GM10248 (cell line): Measurements from ENCODE around the gene ZBTB4.

Experiments
- CTCF ChIA-PET: fragments of 300-600 bp; sonication (Branson Sonifier 250); formaldehyde crosslinking; extraction: SDS; loops from one replicate; lab custom pipeline; 2021; ENCODE audit warnings: antibody characterized with exemption; lab: Yijun Ruan, JAX
- POLR2A ChIA-PET: fragments of 350-650 bp; sonication (Branson Sonifier 250); formaldehyde crosslinking; extraction: SDS; loops from one replicate; lab custom pipeline; 2020; ENCODE audit warnings: antibody characterized with exemption; lab: Yijun Ruan, JAX
- DNase-seq: peaks from one replicate; pipeline ENCODE4 v3.0.0; 2012; ENCODE audit errors: extremely low spot score
- TF ChIP-seq, protein P1 (sequence below): IDR thresholded peaks from 2 replicates; pipeline ENCODE4 v1.5.1; 2012; ENCODE audit warnings: mild to moderate bottlenecking, low read depth; ENCODE audit errors: extremely low read depth, missing control alignments, control extremely low read depth

Gene ZBTB4

DNA sequence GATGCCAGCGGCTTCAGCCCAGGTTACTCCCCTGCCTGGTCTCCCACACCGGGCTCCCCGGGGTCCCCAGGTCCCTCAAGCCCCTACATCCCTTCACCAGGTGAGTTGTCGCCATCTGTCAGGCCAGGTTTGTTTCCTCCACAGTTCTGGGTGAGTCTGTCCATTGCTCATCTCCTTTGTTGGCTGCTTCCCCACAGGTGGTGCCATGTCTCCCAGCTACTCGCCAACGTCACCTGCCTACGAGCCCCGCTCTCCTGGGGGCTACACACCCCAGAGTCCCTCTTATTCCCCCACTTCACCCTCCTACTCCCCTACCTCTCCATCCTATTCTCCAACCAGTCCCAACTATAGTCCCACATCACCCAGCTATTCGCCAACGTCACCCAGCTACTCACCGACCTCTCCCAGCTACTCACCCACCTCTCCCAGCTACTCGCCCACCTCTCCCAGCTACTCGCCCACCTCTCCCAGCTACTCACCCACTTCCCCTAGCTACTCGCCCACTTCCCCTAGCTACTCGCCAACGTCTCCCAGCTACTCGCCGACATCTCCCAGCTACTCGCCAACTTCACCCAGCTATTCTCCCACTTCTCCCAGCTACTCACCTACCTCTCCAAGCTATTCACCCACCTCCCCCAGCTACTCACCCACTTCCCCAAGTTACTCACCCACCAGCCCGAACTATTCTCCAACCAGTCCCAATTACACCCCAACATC is 33.6 kb upstream of the ZBTB4 start:
- no peak for DNase-seq
- ChIA-PET POLR2A (interaction anchor here (0.6 to 1.5 kb wide), 2 partner anchors 24 to 29 kb away, joined by 5 to 12 read pairs; partner anchors contain the start of gene POLR2A), CTCF (interaction anchor here (0.8 to 5.9 kb wide), 12 partner anchors 10 to 175 kb away, joined by 3 to 74 read pairs (median 16); partner anchors contain the start of genes MPDU1, SENP3, TMEM256 and TMEM95)
- TF ChIP-seq, protein P1, sequence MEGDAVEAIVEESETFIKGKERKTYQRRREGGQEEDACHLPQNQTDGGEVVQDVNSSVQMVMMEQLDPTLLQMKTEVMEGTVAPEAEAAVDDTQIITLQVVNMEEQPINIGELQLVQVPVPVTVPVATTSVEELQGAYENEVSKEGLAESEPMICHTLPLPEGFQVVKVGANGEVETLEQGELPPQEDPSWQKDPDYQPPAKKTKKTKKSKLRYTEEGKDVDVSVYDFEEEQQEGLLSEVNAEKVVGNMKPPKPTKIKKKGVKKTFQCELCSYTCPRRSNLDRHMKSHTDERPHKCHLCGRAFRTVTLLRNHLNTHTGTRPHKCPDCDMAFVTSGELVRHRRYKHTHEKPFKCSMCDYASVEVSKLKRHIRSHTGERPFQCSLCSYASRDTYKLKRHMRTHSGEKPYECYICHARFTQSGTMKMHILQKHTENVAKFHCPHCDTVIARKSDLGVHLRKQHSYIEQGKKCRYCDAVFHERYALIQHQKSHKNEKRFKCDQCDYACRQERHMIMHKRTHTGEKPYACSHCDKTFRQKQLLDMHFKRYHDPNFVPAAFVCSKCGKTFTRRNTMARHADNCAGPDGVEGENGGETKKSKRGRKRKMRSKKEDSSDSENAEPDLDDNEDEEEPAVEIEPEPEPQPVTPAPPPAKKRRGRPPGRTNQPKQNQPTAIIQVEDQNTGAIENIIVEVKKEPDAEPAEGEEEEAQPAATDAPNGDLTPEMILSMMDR: no peak

DNA sequence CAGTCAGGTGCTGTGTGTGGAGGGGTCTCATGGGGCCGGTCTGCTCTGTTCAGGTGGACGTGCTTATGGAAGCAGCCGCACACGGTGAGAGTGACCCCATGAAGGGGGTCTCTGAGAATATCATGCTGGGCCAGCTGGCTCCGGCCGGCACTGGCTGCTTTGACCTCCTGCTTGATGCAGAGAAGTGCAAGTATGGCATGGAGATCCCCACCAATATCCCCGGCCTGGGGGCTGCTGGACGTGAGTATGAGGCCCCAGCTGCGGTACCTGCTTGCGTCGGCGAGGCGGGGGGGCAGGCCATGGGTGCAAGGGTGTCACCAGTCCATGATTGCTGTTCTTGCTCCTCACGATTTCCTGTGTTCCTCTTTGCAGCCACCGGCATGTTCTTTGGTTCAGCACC is 32.7 kb upstream of the ZBTB4 start:
- ChIA-PET POLR2A (interaction anchor here (0.6 kb wide), 1 partner anchor 24 kb away, joined by 5 read pairs; no protein-coding TSS in a partner anchor), CTCF (interaction anchor here (5.9 kb wide), 1 partner anchor 49 kb away, joined by 74 read pairs; the partner anchor contains the start of gene SENP3)
- DNase-seq: no peak
- TF ChIP-seq, protein P1: no peak

DNA sequence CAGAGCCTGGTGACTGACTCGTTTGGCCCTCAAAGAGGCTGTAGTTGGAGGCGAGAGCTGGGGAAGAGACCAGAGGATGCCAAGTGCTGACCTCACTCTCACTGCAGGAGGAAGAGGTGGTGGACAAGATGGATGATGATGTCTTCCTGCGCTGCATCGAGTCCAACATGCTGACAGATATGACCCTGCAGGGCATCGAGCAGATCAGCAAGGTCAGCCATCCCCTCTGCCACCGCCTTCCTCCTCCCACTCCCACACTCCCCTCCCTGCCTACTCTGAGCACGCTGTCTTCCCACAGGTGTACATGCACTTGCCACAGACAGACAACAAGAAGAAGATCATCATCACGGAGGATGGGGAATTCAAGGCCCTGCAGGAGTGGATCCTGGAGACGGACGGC is 31.7 kb upstream of the ZBTB4 start:
- CTCF ChIA-PET: interaction anchor here (5.9 kb wide), 1 partner anchor 50 kb away, joined by 74 read pairs; the partner anchor contains the start of gene SENP3
- TF ChIP-seq, protein P1: no peak
- no peak for DNase-seq
- POLR2A ChIA-PET: no interaction called here

DNA sequence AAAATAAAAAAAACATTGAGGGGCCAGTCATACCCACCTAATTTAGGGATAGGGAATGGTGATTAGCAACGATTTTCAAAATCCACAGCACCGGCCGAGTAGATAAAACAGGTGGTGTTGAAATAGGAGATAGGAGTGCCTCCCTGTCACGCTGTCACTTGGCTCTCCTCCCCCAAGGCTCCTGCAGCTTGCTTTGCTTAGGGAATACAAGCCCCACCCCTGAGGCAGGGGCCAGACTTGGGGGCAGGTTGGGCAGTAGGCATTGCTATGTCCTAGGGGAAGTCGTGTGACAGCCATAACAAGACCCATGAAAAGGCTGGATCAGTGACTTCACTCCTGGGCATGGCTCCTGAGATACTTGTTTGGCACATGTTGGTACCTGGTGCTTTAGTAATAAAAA is 30.5 kb upstream of the ZBTB4 start:
- CTCF ChIA-PET: interaction anchor here (0.7 to 3.2 kb wide), 3 partner anchors 17 to 154 kb away, joined by 3 to 18 read pairs (median 6); partner anchors contain the start of gene SENP3
- DNase-seq: no peak
- POLR2A ChIA-PET: interaction anchor here (0.9 kb wide), 1 partner anchor 26 kb away, joined by 4 read pairs; the partner anchor contains the start of gene POLR2A
- TF ChIP-seq, protein P1: no peak

DNA sequence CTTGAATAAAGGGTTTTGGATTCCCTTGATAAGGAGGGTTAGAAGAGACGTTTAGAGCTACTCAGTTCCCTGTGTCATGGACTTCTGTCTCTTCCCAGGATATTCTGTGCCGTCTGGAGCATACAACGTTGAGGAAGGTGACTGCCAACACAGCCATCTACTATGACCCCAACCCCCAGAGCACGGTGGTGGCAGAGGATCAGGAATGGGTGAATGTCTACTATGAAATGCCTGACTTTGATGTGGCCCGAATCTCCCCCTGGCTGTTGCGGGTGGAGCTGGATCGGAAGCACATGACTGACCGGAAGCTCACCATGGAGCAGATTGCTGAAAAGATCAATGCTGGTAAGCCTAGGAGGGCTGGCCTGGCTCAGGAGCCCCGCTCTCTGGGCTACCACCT is 29.4 kb upstream of the ZBTB4 start:
- POLR2A ChIA-PET: interaction anchor here (0.9 kb wide), 1 partner anchor 25 kb away, joined by 4 read pairs; the partner anchor contains the start of gene POLR2A
- TF ChIP-seq, protein P1: no peak

DNA sequence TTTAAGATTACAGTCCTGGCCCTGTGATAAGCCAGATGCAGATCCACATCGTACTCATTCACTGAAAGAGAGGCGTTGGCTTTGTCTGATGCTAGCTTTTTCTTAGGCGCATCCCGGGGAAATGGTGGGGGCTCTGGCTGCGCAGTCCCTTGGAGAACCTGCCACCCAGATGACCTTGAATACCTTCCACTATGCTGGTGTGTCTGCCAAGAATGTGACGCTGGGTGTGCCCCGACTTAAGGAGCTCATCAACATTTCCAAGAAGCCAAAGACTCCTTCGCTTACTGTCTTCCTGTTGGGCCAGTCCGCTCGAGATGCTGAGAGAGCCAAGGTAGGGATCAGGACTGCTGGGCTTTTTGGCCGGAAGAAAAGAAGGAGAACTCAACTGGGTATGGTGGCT is 28.7 kb upstream of the ZBTB4 start:
- DNase-seq: no peak
- POLR2A ChIA-PET: interaction anchor here (1.9 kb wide), 1 partner anchor 24 kb away, joined by 8 read pairs; the partner anchor contains the start of gene POLR2A
- TF ChIP-seq, protein P1: no peak
- CTCF ChIA-PET: interaction anchor here (1.8 to 3.2 kb wide), 4 partner anchors 11 to 179 kb away, joined by 5 to 18 read pairs (median 6); partner anchors contain the start of genes SENP3, SLC35G6 and TP53

More for the DNA sequence above, 29.4 kb upstream of the ZBTB4 start:
- DNase-seq: no peak
- CTCF ChIA-PET: interaction anchor here (1.5 to 3.2 kb wide), 5 partner anchors 12 to 178 kb away, joined by 5 to 18 read pairs (median 6); partner anchors contain the start of genes SENP3, SLC35G6 and TP53
